Midbrain (tissue), 1 donor: ENCODE measurements around the gene HACD3.
"Not testable (repeated sequence)": the region's sequence is repeated elsewhere in the genome, so short reads cannot be mapped to it uniquely, and the experiment has no call there.

ENCODE experiments used
- DNase-seq: peaks from one replicate; lab custom pipeline; 2025; lab: John Stamatoyannopoulos, UW

The HACD3 gene

GRCh38 chr15:65599677-65600076 is 69.4 kb downstream of the HACD3 start:
- DNase-seq: no peak

- no peak for DNase-seq
These were observed 72.9 kb downstream of the HACD3 start for GRCh38 chr15:65603134-65603533.

DNA sequence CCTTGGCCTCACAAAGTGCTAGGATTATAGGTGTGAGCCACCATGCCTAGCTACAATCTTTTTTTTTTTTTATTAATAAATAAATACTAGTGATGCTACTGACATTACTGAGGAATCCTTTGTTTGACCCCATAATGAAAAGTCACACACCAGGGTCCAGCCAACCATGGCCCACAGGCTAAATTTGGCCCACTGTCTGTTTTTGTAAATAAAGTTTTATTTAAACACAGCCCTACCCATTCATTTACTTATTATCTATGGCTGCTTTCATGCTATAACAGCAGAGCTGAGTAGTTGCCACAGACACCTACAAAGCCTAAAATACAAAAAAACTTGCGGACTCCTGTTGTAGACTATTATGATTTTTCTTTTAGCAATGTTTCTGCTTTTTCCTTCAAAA is 73.3 kb downstream of the HACD3 start:
- no peak for DNase-seq

DNA sequence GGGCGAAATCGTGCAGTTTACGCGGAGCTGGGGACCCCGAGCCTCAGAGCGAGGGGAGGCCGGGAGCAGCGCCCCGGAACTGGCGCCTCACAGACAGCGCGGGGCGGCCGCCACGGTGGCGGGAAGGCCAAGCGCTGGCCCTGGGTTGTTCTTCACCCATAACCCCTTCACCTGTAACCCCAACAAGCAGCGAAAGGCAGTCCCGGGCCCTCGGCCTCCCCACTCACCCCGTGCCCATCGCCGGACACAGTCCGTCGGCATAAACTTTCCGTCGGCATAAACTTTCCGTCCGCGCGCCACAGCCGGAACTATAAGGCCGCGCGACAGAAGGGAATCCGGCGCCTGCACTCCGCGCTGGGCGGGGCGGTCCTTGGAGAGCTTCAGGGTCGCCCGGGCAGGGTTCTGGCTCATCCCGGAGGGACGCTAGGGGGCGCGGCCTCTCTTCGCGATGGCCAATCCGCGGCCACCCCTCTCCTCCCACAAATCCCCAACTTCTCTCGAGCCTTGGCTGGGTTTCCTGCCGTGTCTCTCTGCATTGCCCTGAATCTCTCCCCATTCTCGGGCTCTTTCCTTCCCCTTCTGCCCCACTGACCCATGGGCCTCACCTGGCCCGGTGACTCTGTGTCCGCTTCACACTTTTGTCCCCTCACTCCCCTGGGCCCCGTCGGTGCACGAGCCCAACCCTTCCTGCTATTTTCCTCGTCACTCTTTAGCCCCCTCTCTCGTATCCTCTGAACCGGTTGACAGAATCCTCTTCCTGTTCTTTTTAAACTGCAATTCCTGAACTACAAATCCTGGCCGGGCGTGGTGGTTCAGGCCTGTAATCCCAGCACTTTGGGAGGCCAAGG is 80.8 kb downstream of the HACD3 start, which contains the start of gene INTS14:
TSS of gene INTS14 (minus strand) at position 261 of the 848 bp plus-strand sequence. CDS start 3,751 bp downstream, outside the sequence.
- peak; percentile 97 for DNase-seq

GRCh38 chr15:65611888-65612615 is 81.8 kb downstream of the HACD3 start:
- DNase-seq: no peak

DNA sequence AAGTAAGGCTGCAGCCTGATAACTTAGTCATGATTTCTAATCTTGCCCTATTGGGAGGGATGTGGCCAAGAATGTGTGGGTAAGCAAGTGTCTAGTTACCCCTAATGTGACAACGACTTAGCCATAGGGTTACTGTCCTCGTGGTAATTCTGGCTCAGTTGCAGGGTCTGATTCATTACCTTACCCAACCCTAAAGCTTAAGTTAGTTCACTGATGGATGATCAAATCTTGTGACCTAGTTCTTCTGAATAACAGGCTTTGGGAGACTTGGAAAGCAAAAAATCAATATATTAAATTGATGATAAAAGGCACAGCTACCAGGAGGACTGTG is 82.3 kb downstream of the HACD3 start:
- DNase-seq: no peak

GRCh38 chr15:65612949-65613744 is 82.9 kb downstream of the HACD3 start:
- DNase-seq: no peak

GRCh38 chr15:65615887-65616286 is 85.6 kb downstream of the HACD3 start:
- DNase-seq: not testable (repeated sequence)

DNA sequence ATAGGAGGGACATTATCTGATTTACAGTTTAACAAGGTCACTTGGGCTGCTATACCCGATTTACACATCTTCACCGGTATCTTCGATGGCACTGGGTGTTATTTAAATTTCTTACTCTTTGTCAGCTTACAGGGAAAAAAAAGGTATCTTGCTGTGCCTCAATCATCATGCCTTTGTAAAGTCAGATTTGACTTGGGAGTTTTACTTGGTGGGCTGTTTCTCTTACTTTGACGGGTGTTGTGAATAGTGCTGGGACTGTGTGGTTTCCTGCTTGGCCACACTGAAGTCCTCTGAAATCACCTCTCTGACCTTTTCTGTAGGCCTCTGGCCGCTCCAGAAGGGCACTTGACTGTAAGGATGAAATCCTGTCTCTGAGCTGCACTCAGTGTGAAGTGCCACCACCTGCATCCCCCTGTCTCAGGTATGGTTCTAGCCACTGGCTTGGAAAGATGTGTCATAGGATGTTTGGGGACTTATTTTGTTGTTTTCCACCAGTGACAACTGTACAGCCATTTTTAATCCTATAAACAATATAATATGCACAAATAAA is 88.4 kb downstream of the HACD3 start:
- DNase-seq: no peak

DNA sequence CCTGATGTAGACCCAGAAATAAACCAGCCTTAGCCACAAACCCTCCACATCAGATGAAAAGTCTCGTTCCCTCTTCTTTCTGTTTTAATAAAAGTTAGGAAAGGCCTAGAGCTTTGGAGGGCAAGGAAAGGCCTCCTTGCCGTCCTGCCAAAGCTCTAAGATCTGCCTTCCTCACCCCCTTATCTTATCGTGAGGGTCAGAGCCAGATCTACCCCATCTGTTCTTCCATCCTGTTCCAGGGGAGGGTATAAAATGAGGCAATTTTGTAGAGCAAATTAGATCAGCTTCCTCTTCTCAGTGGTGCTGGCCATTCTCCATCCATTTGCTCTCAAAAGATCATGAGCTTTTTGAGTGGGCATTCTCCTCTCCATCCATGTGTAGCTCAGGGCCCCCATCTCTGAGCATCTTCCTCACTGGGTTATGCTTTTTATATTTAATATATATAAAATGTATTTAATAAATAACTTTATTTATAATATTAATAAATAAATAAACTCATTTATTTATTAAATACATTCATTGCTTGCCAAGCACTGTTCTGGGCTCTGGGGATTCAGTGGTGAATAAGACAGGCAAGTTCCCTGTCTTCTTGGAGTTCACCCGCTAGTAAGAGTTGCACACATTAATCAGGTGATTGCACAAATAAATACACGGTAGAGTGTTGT is 89.5 kb downstream of the HACD3 start:
- no peak for DNase-seq

GRCh38 chr15:65620833-65621232 is 90.6 kb downstream of the HACD3 start:
- no peak for DNase-seq

DNA sequence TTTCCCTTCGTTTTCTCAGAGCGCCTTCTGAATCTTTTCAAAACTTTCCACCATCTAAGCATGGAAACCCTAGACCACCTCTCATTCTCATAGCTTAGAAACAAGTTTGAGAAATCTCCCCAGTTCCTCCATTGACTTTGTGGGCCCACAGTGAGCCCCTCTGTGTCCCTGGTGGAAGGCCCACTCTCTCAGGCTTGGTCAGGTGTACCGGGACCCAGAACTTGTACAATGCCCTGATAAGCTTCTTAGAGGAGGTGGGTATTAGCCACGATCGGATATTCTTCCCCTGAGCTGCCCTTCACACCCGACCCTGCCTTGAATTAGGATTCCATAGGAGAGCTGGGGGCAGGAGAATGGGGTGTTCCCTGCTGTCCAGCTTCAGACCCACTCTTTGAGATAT is 91.4 kb downstream of the HACD3 start, which contains the start of gene SLC24A1:
TSS of gene SLC24A1 (plus strand) at position 301 of the 400 bp plus-strand sequence. CDS start 2,143 bp downstream, outside the sequence.
- DNase-seq: no peak

DNA sequence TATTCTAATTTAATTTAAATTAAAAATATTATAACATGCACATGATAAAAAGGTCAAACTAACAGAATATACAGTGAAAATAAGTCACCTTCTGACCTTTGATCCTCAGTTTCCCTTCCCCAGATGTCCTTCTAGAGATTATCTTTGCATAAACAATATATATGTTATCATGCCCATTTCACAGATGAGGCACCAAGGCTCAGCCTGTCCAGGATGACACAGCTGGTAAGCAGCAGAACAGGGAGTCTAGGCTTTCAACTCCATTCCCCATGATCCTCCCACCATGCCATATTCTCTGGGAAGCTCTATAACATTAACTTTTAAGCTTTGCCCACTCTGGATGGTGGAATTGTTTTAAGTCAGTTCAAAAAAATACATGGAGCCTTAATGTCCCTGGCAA is 92.8 kb downstream of the HACD3 start:
- DNase-seq: no peak

- no peak for DNase-seq
These were observed 96.6 kb downstream of the HACD3 start for GRCh38 chr15:65626856-65627255.
